Ammon's horn (tissue), 1 donor: ENCODE data around the gene M6PR.

Experiments
- DNase-seq: peaks from one replicate; pipeline ENCODE4 v3.0.0-alpha.2; 2016; ENCODE audit warnings: low spot score

M6PR gene

GRCh38 chr12:8912914-8913313 is 36.5 kb downstream of the M6PR start:
- DNase-seq, result no peak

DNA sequence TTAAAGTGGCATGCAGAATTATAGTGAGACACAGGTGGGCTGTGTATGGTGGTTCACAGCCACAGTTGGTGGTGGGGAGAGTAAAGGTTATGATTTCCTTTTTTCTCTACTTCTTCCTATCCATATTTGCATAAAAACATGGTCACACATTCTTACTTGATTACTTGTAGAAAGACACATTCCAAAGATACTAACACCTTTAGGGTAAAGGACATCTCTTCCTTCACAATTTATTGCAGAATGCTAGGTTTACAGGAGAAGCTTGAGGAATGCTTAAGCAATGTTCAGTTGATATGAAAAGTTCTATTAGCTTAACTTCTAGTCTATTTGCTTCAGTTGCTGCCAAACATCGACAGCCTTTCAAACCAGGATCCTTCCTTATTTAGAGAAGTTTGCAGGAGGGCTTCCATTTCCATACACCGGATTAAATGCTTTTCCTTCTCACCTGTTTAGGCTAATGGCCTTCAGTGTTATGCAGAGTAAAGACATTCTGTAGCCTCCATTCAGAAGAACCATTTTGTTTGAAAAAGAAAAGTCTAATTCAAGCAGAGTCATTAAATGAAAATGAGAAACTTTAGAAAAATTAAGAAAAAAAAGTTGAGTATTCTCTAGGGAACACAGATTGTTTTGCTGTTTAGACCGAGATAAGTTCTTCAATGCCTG is 37.7 kb downstream of the M6PR start:
- no peak for DNase-seq

DNA sequence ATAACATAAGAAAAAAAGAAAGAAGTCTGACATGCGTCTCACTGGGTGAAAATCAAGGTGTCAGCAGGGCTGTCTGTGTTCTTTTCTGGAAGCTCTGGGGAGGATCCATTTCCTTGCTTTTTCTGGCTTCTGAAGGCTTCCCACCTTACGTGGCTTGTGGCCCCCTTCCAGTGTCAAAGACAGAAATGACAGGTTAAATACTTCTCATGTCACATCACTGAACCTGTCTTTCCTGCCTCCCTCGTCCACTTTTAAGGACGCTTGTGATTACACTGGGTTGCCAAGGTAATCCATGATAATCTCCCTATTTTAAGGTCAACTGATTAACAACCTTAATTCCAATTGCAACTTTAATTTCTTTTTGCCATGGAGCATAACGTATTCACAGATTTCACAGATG is 39.7 kb downstream of the M6PR start:
- DNase-seq, result no peak

DNA sequence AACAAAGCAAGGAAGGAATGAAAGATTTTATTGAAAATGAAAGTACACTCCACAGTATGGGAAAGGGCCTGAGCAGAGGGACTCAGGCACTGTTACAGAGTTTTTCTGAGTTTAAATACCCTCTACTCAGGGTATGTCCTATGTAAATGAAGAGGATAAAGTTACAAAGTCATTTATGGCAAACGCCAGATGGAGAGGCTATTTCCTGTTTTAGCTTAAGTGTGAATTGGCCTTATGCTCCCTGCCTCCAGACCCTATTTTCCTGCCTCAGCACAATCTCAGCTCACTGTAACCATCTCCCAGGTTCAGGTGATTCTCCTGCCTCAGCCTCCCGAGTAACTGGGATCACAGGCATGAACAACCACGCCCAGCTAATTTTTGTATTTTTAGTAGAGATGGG is 41.9 kb downstream of the M6PR start:
- DNase-seq, result no peak

DNA sequence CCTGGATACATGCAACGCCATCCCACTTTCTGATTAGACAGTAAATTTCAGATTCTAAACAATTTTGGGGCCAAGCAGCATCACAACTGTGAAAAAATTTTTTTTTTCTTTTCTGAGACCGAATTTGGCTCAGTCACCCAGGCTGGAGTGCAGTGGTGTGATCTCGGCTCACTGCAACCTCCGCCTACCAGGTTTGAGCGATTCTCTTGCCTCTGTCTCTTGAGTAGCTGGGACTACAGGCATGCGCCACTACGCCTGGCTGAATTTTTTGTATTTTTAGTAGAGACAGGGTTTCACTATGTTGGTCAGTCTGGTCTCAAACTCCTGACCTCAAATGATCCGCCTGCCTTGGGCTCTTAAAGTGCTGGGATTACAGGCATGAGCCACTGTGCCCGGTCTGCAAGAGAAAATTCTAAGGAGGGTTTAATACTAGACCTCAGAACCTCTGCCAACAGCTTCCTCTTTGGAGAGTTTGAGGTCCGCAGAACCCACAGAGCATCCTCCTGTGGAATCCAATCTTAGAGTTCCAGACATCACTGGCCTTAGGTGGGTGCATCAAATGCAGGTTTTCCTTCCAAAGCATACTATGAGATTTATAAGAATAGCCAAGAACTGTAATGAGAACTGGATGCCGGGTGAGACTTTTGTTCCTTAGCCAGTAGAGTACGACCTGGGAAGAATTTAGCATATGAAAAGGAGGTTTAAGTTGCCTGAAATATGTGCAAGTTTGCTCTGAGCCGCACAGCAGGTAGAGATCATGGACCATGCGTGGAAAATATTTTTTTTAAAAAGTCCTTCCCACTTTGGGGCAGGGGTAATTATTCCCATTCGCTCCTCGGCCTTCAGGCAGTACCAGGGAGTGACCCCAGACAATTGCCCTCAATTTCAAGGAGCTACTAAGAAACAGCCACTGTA is 42.9 kb downstream of the M6PR start:
- no peak for DNase-seq

GRCh38 chr12:8905546-8905945 is 43.9 kb downstream of the M6PR start:
- no peak for DNase-seq

DNA sequence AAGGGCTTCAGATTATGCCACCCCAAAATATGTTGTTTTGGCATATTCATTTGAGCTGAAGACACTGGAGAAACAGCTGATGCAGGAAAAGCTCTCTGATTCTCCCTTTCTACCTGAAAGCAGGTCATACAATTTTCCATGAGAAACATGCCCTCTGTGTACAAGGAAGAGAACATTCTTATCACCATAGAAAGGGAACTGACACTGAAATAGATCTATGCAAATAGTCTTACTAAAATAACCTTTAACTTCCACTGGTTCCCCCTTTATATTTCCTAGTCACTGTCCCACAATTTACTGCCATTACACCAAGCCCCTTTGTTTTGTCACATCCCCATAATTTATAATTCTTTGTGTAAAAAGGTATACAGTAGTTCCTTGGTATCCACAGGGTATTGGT is 44.8 kb downstream of the M6PR start:
- no peak for DNase-seq

- no peak for DNase-seq
Observed at GRCh38 chr12:8903646-8904045, 45.8 kb downstream of the M6PR start.

DNA sequence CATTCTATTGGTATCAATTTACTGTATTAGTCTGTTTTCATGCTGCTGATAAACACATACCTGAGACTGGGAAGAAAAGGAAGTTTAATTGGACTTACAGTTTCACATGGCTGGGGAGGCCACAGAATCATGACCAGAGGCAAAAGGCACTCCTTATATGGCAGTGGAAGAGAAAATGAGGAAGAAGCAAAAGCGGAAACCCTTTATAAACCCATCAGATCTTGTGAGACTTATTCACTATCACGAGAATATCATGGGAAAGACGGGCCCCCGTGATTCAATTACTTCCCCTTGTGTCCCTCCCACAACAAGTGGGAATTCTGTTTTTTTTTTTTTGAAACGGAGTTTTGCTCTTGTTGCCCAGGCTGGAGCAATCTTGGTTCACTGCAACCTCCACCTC is 46.7 kb downstream of the M6PR start:
- peak; percentile 23 for DNase-seq

- DNase-seq, result no peak
Observed at GRCh38 chr12:8899830-8900229, 49.6 kb downstream of the M6PR start.

- no peak for DNase-seq
Observed at GRCh38 chr12:8897081-8897480, 52.4 kb downstream of the M6PR start.

DNA sequence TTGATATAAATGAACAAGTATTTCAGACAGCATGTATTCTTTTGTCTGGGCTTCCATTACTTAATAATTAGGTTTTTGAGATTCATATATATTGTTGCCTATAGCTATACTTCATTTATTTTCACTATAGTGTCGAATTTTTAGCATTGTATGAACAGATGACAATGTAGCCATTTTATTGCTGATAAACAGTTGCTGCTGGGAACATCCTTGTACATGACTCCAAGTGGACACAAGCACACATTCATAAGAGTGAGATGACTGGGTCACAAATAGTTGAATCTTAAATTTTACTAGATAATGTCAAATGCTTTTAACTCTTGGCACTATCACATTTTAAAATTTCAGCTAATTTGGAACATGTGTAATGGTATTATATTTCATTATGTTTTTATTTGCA is 54.5 kb downstream of the M6PR start:
- no peak for DNase-seq

GRCh38 chr12:8894378-8894777 is 55.1 kb downstream of the M6PR start:
- no peak for DNase-seq

DNA sequence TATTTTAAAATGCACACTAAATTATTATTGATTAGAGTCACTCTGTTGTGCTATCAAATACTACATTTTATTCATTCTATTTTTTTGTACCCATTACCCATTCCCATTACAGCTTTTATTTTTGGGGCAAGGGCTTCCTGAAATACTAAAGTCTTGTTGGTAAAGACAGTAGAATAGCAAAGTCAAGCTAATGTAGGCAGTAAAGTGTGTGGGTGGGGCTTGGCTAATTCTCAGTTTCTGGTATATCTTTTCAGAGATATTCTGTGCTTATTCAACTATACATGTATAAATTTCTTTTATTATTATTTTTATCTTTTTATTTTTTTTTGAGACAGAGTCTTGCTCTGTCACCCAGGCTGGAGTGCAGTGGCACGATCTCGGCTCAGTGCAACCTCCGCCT is 57.5 kb downstream of the M6PR start:
- DNase-seq, result no peak
